ENCODE data around the gene MAS1L.

Gene MAS1L

GRCh38 chr6:29466241-29466640 is 21.5 kb downstream of the MAS1L start:
- Histone ChIP-seq H3K27me3 (ENCODE audit: insufficient read depth, poor library complexity, severe bottlenecking) (no peaks in the 10 kb centered on the region), H3K9me3 (ENCODE audit: severe bottlenecking) (no peaks in the 10 kb centered on the region), H3K36me3 (ENCODE audit: low read depth) (no peaks in the 10 kb centered on the region), H3K4me1 (ENCODE audit: insufficient read depth, poor library complexity, severe bottlenecking) (no peaks in the 10 kb centered on the region), H3K27ac (ENCODE audit: poor library complexity, severe bottlenecking) (no peak overlapping the region), H3K4me3 (ENCODE audit: severe bottlenecking) (no peak overlapping the region)
- no peak for DNase-seq (ENCODE audit: low spot score)
- TF ChIP-seq CTCF (IDR thresholded peaks at IDR 0.05; ENCODE audit: poor library complexity, severe bottlenecking), result no peak
- no peak for ATAC-seq (ENCODE audit: low read depth)

DNA sequence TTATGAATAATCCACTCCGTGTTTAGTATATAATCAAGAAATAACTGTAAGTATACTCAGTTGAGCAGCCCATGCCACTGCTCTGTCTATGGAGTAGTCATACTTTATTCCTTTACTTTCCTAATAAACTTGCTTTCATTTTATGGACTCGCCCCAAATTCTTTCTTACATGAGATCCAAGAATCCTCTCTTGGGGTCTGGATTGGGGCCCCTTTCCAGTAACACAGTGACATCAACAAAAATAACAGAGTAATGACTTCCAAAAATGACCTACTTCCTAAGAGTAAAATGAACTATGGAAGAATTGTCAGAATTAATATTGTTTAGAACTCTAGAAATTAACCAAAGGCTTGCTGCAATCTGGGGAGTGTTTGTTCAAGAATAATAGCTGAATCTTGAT is 22.0 kb downstream of the MAS1L start:
- Histone ChIP-seq H3K36me3 (ENCODE audit: low read depth) (no peaks in the 10 kb centered on the region), H3K9me3 (ENCODE audit: severe bottlenecking) (no peaks in the 10 kb centered on the region), H3K4me3 (ENCODE audit: severe bottlenecking) (no peak overlapping the region), H3K4me1 (ENCODE audit: insufficient read depth, poor library complexity, severe bottlenecking) (no peaks in the 10 kb centered on the region), H3K27ac (ENCODE audit: poor library complexity, severe bottlenecking) (no peak overlapping the region), H3K27me3 (ENCODE audit: insufficient read depth, poor library complexity, severe bottlenecking) (no peaks in the 10 kb centered on the region)
- ATAC-seq (ENCODE audit: low read depth), result no peak
- DNase-seq (ENCODE audit: low spot score), result no peak
- TF ChIP-seq CTCF (IDR thresholded peaks at IDR 0.05; ENCODE audit: poor library complexity, severe bottlenecking), result no peak

- no peaks in the 10 kb centered on the region for H3K4me1 ChIP-seq (ENCODE audit: insufficient read depth, poor library complexity, severe bottlenecking)
- no peak for TF ChIP-seq CTCF (IDR thresholded peaks at IDR 0.05; ENCODE audit: poor library complexity, severe bottlenecking)
- H3K9me3 ChIP-seq (ENCODE audit: severe bottlenecking), result no peaks in the 10 kb centered on the region
- no peak overlapping the region for H3K4me3 ChIP-seq (ENCODE audit: severe bottlenecking)
- ATAC-seq (ENCODE audit: low read depth) (no peak), DNase-seq (ENCODE audit: low spot score) (no peak)
- H3K36me3 ChIP-seq (ENCODE audit: low read depth), result no peaks in the 10 kb centered on the region
- no peaks in the 10 kb centered on the region for H3K27me3 ChIP-seq (ENCODE audit: insufficient read depth, poor library complexity, severe bottlenecking)
- no peak overlapping the region for H3K27ac ChIP-seq (ENCODE audit: poor library complexity, severe bottlenecking)
Measured at GRCh38 chr6:29465279-29465678, 22.5 kb downstream of the MAS1L start.

GRCh38 chr6:29462022-29462421 is 25.7 kb downstream of the MAS1L start:
- Histone ChIP-seq H3K4me1 (ENCODE audit: insufficient read depth, poor library complexity, severe bottlenecking) (no peaks in the 10 kb centered on the region), H3K4me3 (ENCODE audit: severe bottlenecking) (no peak overlapping the region), H3K27ac (ENCODE audit: poor library complexity, severe bottlenecking) (no peak overlapping the region), H3K27me3 (ENCODE audit: insufficient read depth, poor library complexity, severe bottlenecking) (no peaks in the 10 kb centered on the region), H3K9me3 (ENCODE audit: severe bottlenecking) (no peaks in the 10 kb centered on the region), H3K36me3 (ENCODE audit: low read depth) (no peaks in the 10 kb centered on the region)
- no peak for TF ChIP-seq CTCF (IDR thresholded peaks at IDR 0.05; ENCODE audit: poor library complexity, severe bottlenecking)
- DNase-seq (ENCODE audit: low spot score) (no peak), ATAC-seq (ENCODE audit: low read depth) (no peak)

- no peaks in the 10 kb centered on the region for H3K27me3 ChIP-seq (ENCODE audit: insufficient read depth, poor library complexity, severe bottlenecking)
Measured at GRCh38 chr6:29461021-29461814, 26.5 kb downstream of the MAS1L start.

More at GRCh38 chr6:29461021-29461814, 26.5 kb downstream of the MAS1L start:
- Histone ChIP-seq H3K4me3 (ENCODE audit: severe bottlenecking) (no peak overlapping the region), H3K9me3 (ENCODE audit: severe bottlenecking) (no peaks in the 10 kb centered on the region), H3K36me3 (ENCODE audit: low read depth) (no peaks in the 10 kb centered on the region), H3K4me1 (ENCODE audit: insufficient read depth, poor library complexity, severe bottlenecking) (no peaks in the 10 kb centered on the region), H3K27ac (ENCODE audit: poor library complexity, severe bottlenecking) (no peak overlapping the region)
- DNase-seq (ENCODE audit: low spot score) (no peak), ATAC-seq (ENCODE audit: low read depth) (no peak)
- no peak for TF ChIP-seq CTCF (IDR thresholded peaks at IDR 0.05; ENCODE audit: poor library complexity, severe bottlenecking)

Data from RWPE2 (cell line).